HG03469 (cell line): ENCODE data around the gene SQSTM1.

Experiments used
- ATAC-seq: cut with Tn5 transposase; IDR thresholded peaks from one replicate; pipeline ENCODE4 v1.9.1; 2021; ENCODE audit warnings: mild to moderate bottlenecking, moderate library complexity, moderate number of reproducible peaks; ENCODE audit not compliant: unreplicated experiment

SQSTM1 gene

DNA sequence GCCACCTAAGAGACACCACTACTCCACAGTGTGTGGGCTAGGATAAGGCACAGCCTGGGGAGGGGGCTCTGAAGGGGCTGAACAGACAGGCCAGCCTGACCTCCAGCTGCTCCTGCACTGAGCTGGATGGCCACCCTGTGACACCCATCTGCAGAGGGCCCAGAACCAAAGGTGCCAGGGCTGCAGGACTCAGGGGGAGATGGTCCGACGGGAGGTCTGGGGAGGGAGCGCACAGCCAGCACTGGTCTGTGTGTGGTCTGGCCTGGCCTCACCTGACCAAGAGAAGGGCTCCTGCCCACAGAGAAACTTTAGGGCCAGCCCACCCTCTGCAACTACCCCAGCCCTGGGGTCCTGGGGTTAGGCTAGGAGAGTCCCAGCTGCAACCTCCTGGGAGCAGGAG is 26.1 kb upstream of the SQSTM1 start:
- ATAC-seq: no peak

DNA sequence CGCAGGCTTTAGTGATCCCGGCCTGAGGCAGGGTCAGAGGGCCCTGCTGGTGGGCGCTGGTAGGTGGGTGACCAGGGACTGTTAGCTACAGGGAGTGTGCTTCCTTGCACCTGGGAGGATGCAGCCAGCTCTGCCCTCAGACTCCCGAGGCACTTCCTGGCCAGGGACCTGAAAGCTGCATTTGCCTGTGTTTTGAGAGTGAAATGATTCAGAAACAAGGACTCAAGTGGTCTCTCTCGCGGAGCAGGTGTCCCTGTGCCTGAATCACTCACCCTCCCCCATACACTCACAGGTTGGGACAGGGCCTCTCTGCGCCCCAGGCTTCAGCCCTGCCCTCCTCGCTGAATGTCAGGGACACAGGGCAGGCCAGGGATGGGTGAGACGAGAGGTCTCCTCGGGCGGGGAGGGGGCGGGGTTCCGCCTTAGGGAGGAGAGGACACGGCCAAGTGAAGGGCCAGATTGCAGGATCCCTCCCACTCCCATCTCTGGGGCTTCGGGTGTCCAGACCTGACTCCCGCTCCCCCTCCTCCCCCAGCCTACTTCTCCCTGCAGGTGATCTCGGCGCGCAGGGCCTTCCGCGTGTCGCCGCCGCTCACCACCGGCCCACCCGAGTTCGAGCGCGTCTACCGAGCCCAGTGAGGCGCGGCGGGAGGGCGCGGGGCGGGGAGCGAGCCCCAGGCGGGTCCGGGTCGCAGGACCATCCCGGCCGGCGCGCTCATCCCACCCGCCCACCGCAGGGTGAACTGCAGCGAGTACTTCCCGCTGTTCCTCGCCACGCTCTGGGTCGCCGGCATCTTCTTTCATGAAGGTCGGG is 25.4 kb upstream of the SQSTM1 start:
- no peak for ATAC-seq

DNA sequence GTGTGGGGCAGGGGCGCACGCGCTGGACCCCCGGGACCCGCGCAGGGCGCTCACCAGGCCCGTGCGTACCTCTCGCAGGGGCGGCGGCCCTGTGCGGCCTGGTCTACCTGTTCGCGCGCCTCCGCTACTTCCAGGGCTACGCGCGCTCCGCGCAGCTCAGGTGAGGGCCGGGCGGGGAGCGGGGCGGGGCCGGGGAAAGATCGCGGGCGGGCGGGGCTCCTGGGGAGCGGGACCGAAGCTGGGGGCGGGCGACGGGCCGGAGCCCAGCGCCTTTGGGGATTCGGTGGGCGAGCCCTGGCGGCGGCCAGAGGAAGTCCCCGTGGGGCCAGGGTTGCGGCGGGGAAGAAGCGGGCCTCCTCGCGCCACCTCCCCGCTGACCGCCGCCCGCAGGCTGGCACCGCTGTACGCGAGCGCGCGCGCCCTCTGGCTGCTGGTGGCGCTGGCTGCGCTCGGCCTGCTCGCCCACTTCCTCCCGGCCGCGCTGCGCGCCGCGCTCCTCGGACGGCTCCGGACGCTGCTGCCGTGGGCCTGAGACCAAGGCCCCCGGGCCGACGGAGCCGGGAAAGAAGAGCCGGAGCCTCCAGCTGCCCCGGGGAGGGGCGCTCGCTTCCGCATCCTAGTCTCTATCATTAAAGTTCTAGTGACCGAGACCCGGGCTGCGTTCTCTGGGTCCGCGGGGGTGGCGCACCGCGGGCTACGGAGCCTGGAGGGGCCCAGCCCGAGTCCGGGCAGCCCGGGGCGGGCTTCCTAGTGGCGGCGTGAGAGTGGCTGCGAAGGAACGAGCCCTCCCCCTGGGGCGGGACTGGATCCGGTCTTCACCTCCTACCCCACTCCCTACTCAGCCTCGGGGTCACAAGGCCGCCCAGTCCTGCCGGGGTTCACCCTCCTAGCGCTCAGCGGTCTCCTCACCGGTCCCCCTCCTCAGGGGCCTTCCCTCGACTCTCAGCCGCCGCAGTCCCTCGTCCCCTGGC is 24.6 kb upstream of the SQSTM1 start:
- ATAC-seq: peak; percentile 49

DNA sequence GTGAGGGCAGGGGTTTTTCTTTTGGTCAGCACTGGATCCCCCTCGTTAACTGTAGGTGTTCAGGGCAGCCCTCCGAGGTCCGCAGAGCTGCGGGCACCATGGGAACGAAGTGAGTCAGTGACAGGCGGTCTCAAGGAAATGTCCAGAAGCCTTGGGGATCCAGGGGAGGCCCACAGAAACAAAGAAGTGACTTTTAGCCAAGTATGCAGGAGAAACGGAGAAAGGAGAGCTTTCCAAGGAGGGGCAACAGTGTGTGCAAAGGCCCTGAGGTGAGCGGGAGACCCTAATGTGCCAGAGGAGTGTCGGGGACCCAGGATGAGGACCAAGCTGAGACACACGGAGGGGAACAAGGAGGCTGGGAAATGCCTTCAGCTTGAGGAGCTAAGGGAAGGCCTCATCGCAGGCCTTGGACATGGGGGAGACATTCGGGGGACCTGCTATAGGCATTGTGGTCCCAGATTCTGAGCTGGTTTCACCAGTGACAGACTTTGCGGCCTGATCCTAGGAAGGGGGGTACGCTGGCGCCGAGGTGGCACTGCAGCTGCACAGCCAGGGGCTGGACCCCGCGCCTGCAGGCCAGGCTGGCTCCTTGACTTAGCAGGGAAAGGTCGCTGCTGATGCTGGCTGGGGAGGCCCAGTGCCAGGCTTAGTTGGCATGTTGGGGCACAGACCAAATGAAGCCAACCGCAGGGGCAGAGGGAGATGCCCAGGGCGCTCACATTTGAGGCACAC is 23.7 kb upstream of the SQSTM1 start:
- no peak for ATAC-seq

DNA sequence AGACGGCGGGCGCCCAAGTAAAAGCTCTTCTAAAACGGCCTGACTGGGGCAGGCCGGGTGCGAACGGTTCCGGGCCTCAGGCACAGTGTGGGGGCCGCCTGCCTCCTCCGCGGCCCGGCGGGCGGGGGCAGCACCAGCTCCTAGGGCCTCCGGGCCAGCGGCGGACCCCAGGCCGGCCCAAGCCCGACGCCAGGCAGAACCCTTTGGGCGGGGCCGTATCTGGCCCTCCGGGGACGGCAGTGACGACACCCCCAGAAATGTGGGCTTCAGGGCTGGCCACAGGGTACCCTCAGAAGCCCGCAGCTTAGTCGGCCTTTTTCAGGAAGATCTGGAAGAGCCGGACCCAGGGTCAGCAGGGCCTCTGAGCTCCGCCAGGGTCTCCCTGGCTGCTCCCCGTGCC is 23.0 kb upstream of the SQSTM1 start:
- no peak for ATAC-seq

DNA sequence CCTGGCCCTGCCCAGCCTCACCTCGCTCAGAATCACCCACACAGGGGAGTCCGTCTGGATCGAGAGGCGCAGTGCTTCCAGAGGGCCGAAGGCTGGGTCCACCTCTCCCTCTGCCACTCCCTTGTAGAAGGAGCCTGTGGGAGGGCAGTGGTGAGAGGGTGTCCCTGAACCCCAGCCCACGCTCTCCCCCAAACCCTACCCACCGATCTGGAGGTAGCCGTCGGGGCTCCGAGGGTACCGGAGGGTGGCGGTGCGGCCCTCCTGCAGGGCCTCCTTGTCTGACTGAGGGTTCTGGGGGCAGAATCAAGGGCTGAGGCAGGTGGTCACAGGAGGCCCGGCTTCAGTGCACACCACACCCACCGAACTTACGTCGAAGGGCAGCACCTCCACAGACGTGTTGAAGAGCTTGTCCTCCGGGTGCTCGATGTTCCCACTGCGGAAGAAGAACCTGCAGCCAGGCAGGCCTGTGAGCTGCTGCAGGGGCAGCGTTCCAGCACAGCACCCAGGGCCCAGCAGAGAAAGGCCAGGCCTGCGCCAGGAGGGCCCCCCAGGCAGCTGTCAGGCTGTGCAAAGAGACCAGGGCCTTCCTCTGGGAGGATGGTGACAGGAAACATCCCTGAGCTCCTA is 22.4 kb upstream of the SQSTM1 start:
- no peak for ATAC-seq

DNA sequence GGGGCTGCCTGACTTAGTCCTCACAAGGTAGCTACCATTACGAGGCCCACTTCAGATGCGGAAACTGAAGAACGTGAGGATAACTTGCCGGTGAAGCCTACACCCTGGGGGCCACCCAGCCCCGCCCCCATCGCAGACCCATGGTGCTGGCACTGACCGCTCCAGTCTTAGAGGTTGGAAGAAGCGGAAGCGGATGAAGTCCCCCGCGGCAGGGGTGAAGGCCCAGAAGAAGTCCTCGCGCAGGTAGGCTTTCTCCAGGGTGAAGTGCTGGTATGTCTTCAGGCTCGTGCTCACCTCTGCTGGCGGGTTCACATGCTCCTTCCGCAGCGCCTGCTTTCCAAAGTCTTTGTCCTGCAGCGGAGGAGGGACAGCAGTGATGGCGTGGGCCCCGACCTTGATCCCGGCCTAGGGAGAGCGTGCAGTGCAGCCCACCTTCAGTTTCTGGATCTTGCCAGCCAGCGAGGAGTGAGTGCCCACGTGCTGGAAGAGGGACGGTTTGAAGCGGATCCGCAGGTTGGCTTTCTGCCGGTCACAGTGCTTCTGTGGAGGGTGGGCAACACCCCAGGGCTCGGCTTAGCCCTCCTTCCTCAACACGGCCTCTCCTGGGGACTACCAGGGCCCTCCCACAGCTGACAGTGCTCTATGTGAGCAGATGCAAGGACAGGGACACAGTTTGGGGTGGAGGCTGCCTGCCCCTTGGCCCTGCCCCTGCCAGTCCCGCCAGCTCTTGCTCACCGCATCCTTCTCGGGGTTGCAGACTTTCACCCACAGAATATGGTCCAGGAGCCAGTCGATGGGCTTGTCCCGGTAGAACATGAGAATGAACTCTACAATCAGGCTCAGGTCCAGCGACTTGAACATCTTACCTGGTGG is 21.7 kb upstream of the SQSTM1 start:
- ATAC-seq: no peak

DNA sequence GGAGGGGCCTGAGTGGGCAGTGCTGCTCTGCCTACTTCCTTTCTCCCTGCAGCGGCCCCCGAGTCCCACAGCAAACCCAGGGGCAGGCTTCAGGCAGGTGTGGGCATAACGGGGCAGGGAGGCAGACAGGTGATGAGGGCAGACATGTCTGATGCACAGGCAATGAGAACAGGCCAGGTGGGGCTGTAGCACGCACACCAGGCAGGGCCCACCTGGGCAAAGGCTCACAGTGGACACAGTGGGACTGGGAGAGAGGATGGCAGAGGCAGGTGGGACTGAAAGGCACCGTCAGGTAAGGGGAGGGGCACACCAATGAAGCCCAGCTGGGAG is 21.1 kb upstream of the SQSTM1 start:
- ATAC-seq: no peak

DNA sequence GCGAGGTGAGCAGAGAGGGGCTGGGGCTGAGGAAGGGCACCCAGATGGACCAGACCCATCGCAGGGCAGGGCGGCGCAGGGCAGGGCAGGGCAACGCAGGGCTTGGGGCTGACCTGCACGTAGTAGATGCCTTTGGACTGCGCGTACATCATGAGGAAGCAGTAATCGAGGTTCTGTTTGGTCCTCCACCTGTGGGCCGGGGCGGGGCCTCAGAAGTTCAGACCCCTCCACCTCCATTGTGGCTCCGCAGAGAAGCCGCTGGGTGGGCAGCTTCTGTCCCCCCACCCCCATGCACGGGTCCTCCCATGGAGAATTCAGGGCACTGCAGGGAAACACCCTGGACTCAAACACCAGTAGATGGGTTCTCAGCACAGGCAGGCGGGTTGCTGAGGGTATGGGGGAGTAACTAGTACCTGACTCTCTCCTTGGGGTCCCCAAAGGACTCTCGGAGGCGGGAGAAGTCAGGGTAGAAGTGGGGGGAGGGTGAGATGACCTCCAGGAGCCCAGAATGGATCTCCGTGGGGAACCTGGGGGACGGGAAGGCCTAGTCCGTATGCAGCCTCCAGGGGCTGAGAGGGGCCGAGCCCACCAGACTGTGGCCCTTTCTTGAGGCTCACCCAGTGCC is 20.5 kb upstream of the SQSTM1 start:
- ATAC-seq: no peak

DNA sequence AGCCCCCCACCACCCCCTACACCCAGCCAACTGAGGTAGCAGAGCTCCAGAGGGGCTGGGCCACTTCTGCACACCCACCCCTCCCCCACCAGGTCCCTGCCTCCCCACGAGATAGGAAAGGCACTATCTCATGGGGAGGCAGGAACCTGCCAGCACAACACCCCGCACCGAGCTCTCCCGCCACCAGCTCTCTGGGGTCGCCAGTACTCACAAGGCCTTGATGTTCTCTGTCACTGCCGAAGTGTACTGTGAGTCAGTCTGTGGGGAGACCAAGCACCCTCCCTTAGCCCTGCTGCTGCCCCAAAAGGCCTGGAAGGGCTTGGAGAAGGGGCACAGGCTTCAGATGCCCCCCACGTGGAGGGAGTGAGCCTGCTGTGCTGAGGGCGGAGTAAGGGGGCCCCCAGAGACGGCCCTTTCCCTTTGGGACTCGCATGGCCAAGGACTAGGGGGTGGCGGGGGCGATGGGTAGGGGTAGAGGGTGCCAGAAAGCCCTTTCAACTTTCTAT is 20.0 kb upstream of the SQSTM1 start:
- no peak for ATAC-seq

DNA sequence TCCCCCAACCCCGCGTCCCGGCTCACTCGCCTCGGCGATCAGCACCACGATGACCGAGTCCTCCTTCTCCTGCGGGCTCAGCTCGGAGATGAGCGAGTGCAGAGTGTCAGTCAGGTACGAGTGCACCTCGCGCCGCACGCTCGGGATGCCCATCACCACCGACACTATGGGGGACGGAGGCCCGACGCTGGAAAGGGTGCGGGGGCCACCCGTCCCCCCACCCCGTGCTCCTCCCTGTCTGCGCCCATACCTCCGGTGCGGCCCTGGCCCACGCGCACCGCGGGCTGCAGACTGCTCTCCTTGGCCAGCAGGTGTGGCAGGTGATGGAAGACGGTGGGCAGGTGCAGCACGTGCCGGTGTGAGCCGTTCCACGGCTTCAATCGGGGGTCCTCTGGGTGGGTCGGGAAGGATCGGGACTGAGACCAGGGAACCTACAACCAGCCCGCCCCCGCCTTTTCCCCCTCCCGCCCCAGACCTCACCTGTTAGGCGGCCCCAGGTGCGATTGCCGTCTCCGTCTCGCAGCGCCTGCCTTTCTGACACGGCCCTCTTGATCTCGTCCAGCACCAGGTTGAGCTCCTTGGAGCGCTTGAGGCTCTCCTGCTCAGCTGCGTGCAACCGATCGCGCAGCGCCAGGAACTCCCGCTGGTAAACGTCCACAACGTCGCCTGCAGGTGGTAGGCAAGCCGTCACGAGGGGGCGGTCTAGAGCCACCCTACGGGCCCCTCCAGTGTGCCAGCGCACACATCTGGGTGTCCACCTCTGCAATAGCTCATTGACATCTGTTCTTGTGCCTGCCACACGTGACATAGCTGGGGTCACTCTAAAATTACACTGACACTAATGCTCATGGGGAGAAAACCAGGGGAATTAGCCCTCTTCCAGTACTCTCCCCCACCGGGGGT is 19.1 kb upstream of the SQSTM1 start:
- ATAC-seq: no peak

DNA sequence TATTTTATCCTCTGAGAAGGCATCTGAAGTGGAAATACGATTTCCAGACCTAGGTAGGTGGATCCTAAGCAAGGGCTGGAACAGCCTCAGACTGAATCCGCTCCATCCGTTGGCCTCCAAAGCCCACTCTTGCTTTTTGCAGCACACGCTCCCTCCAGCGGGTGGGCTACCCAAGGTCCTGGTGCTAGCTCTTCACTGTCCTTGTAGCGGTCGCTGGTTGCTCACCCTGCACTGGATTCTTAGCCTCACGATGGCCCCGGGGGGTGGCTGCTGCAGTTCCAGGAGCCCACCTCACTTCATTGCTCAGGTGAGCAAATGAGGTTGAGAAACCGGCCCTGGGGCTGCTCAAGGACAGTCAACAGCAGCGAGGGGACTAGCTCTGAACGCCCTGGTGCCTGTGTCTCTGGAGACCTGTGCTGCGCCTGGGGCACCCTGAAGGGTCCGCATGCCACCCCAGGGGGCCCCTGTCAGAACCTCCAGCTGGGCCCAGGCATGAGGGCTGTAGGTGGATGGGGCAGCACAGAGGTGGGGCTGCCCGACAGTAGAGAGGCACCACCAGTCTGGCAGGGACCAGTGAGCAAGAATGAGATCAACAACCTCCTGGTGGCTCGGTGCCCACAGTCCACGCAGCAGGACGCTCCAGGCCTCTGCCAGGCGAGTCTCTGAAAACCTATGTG is 18.4 kb upstream of the SQSTM1 start:
- ATAC-seq: no peak

DNA sequence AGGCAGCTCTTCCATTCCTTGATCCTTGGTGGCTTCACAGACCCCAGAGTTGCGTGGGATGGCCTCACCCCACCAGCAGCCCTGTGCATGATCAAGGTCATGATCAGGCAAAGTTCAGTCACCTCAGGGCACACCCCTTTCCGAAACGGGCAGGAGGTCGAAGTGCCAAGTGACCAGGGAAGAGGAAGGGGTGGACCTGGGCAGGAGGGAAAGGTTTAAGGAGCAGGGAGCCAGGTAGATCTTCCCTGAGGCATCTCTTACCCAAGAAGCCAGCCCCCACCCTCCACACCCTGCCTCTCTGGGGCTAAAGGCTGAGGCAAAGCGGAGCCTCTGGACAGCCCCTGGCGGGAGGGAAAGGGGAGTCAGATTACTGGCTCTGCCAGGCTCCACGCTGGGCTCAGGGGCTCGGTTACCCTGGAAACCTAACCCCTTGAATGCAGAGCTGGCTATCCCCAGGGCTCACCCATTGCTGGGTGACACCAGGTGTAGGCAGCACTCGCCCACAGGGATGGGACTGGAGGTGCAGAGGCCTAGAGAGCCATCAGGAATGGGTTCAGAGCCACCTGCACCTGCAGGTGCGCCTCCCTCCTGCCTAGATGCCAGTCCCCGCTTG is 17.6 kb upstream of the SQSTM1 start:
- ATAC-seq: no peak

DNA sequence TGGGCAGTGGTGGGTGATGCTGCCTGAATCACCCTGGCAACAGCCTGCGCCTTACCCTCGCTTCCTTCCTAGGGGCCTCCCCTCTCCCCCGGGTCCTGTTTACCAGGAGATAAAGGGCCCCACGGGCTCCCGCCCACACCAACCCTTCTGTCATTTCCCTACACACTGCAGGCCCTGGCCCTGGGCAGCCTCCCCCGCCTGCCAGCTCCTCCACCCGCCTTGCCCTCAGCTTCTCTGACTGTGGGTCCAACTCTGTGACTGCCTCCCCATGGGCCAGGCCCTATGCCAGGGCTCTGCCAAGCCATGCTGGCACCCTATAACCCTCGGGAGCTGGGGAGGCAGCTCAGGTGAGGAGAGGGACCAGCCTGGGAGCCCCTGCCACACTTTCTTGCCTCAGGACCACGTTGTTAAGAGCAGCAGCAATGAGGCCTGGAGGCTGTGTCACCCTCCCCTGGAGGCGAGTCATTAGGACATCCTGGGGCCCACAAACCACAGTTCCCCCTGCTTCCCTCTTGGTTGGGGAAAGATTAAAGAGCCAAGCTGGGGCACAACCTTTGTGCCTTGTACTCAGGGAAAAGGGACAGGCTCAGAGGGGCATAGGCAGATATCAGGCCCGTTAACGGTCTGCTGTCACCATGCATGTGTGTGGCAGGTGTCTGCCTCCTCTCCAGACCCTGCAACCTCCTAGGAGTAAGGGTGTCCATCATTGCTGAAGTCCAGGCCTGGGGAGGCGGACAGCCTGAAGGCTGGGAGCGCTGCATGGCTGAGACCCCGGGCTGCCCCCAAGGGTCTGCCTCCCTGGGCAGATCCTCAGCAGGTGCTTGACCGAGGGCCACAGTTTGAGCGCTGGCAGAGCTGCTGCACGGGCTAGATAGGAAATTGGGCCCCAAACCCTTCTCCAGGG is 16.8 kb upstream of the SQSTM1 start:
- no peak for ATAC-seq

DNA sequence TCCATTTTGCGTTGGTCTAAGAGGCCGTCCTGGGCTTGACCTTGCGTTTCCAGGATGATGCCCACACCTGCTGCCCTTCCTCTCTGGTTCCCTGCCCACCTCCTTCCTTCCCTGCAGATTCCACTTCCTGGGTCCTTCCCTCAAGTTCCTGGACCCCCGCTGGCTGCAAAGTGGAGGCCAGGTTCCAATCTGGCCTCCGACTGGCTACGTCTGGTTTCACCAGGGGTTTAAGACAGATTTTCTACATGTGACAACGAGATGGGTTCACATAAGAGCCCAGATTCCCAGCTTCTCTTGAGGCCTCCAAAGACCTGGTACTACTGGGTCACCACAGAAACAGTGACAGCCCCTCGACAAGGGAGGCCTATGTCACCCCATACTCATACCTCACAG is 16.2 kb upstream of the SQSTM1 start:
- ATAC-seq: no peak

DNA sequence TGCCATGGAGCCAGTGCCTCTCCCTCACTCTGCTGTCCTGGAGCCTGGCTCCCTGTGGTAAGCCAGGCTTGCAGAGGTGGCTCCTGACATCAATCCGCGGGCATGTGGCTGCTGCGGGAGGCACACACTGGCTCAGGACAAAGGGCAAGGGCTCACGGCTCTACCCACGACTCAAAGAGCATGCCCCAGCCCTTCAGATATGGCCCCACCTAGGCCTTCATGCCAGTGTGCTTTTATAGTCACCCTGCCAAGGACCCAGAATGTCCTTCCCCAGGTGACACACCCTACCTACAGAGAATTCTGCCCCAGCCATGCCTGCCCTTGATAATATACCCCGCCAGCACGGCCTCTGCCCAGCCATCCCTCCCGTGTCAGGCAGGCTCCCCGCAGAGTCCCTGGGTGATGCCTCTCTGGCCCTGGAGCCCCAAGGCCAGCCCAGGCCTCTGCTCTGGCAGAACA is 15.6 kb upstream of the SQSTM1 start:
- ATAC-seq: no peak
